T-helper 2 cell treated with Interferon-gamma antibody and Interleukin-4, amounts not matched to agents 5 μg/mL and 100 μg/mL, for 36 hours (primary cell): ENCODE results near the gene SPRTN.

Experiments
- DNase-seq: peaks from one replicate; pipeline ENCODE4 v3.0.0; 2021; ENCODE audit warnings: low spot score
- H3K27ac Mint-ChIP-seq: one replicate; pipeline ENCODE4 v1.8.0; 2021; ENCODE audit warnings: mild to moderate bottlenecking, mixed read lengths
- H3K27me3 Mint-ChIP-seq: one replicate; pipeline ENCODE4 v1.8.0; 2021; ENCODE audit warnings: low read depth, mixed read lengths
- H3K36me3 Mint-ChIP-seq: one replicate; pipeline ENCODE4 v1.8.0; 2021; ENCODE audit warnings: low read depth, mixed read lengths
- H3K4me1 Mint-ChIP-seq: one replicate; pipeline ENCODE4 v1.8.0; 2021; ENCODE audit warnings: low read depth, mixed read lengths
- H3K4me3 Mint-ChIP-seq: one replicate; pipeline ENCODE4 v1.8.0; 2022; ENCODE audit warnings: mild to moderate bottlenecking, moderate library complexity, mixed read lengths
- H3K9me3 Mint-ChIP-seq: one replicate; pipeline ENCODE4 v1.8.0; 2021; ENCODE audit warnings: mixed read lengths

Gene SPRTN

GRCh38 chr1:231376101-231376500 is 38.0 kb downstream of the SPRTN start:
- Mint-ChIP-seq H3K9me3 (no peaks in the 10 kb centered on the region), H3K36me3 (peaks cover 13% of the 10 kb centered on the region), H3K4me1 (peaks cover 28% of the 10 kb centered on the region), H3K4me3 (no peak overlapping the region), H3K27ac (no peak overlapping the region), H3K27me3 (no peaks in the 10 kb centered on the region)
- no peak for DNase-seq

GRCh38 chr1:231376875-231377549 is 38.9 kb downstream of the SPRTN start:
- no peaks in the 10 kb centered on the region for H3K9me3 Mint-ChIP-seq
- H3K36me3 Mint-ChIP-seq, result peaks cover 8% of the 10 kb centered on the region
- H3K4me3 Mint-ChIP-seq, result peak overlapping the region; percentile 45
- peaks cover 28% of the 10 kb centered on the region for H3K4me1 Mint-ChIP-seq
- no peaks in the 10 kb centered on the region for H3K27me3 Mint-ChIP-seq
- peak overlapping the region; percentile 71 for H3K27ac Mint-ChIP-seq
- peak; percentile 28 for DNase-seq

GRCh38 chr1:231381729-231382128 is 43.6 kb downstream of the SPRTN start:
- Mint-ChIP-seq H3K4me3 (no peak overlapping the region), H3K4me1 (peaks cover 22% of the 10 kb centered on the region), H3K36me3 (peaks cover 3% of the 10 kb centered on the region), H3K9me3 (no peaks in the 10 kb centered on the region), H3K27me3 (no peaks in the 10 kb centered on the region), H3K27ac (no peak overlapping the region)
- no peak for DNase-seq

GRCh38 chr1:231382426-231382825 is 44.3 kb downstream of the SPRTN start:
- no peak overlapping the region for H3K27ac Mint-ChIP-seq
- peaks cover 15% of the 10 kb centered on the region for H3K4me1 Mint-ChIP-seq
- H3K9me3 Mint-ChIP-seq, result no peaks in the 10 kb centered on the region
- DNase-seq, result no peak
- no peaks in the 10 kb centered on the region for H3K27me3 Mint-ChIP-seq
- no peak overlapping the region for H3K4me3 Mint-ChIP-seq
- peaks cover 3% of the 10 kb centered on the region for H3K36me3 Mint-ChIP-seq

GRCh38 chr1:231383159-231383860 is 45.2 kb downstream of the SPRTN start:
- Mint-ChIP-seq H3K4me1 (peaks cover 15% of the 10 kb centered on the region), H3K36me3 (peaks cover 8% of the 10 kb centered on the region), H3K4me3 (no peak overlapping the region), H3K27me3 (no peaks in the 10 kb centered on the region), H3K9me3 (no peaks in the 10 kb centered on the region), H3K27ac (no peak overlapping the region)
- DNase-seq, result no peak

GRCh38 chr1:231384696-231385415 is 46.8 kb downstream of the SPRTN start:
- Mint-ChIP-seq H3K27me3 (no peaks in the 10 kb centered on the region), H3K4me1 (peaks cover 16% of the 10 kb centered on the region), H3K9me3 (no peaks in the 10 kb centered on the region), H3K27ac (no peak overlapping the region), H3K4me3 (no peak overlapping the region), H3K36me3 (peaks cover 10% of the 10 kb centered on the region)
- DNase-seq, result no peak

GRCh38 chr1:231385416-231385748 is 47.3 kb downstream of the SPRTN start:
- Mint-ChIP-seq H3K4me1 (peaks cover 19% of the 10 kb centered on the region), H3K27ac (no peak overlapping the region), H3K4me3 (no peak overlapping the region), H3K9me3 (no peaks in the 10 kb centered on the region), H3K36me3 (peaks cover 12% of the 10 kb centered on the region), H3K27me3 (no peaks in the 10 kb centered on the region)
- no peak for DNase-seq

GRCh38 chr1:231386466-231386865 is 48.4 kb downstream of the SPRTN start:
- H3K27me3 Mint-ChIP-seq, result no peaks in the 10 kb centered on the region
- peaks cover 28% of the 10 kb centered on the region for H3K4me1 Mint-ChIP-seq
- H3K27ac Mint-ChIP-seq, result no peak overlapping the region
- DNase-seq, result no peak
- H3K36me3 Mint-ChIP-seq, result peaks cover 14% of the 10 kb centered on the region
- H3K4me3 Mint-ChIP-seq, result no peak overlapping the region
- H3K9me3 Mint-ChIP-seq, result no peaks in the 10 kb centered on the region

- H3K27ac Mint-ChIP-seq, result peak overlapping the region; percentile 19
- no peak for DNase-seq
- H3K4me1 Mint-ChIP-seq, result peaks cover 29% of the 10 kb centered on the region
- no peaks in the 10 kb centered on the region for H3K27me3 Mint-ChIP-seq
- H3K9me3 Mint-ChIP-seq, result no peaks in the 10 kb centered on the region
- no peak overlapping the region for H3K4me3 Mint-ChIP-seq
- peaks cover 14% of the 10 kb centered on the region for H3K36me3 Mint-ChIP-seq
Observed at GRCh38 chr1:231387770-231388669, 49.9 kb downstream of the SPRTN start.

- DNase-seq, result no peak
Observed at GRCh38 chr1:231390071-231390470, 52.0 kb downstream of the SPRTN start.

GRCh38 chr1:231392389-231393131 is 54.5 kb downstream of the SPRTN start:
- Mint-ChIP-seq H3K27me3 (no peaks in the 10 kb centered on the region), H3K4me1 (peaks cover 39% of the 10 kb centered on the region), H3K36me3 (peaks cover 15% of the 10 kb centered on the region), H3K27ac (no peak overlapping the region), H3K4me3 (no peak overlapping the region), H3K9me3 (no peaks in the 10 kb centered on the region)
- DNase-seq, result no peak

More at GRCh38 chr1:231390071-231390470, 52.0 kb downstream of the SPRTN start:
- Mint-ChIP-seq H3K27ac (no peak overlapping the region), H3K4me3 (no peak overlapping the region), H3K27me3 (no peaks in the 10 kb centered on the region), H3K9me3 (no peaks in the 10 kb centered on the region), H3K4me1 (peaks cover 31% of the 10 kb centered on the region), H3K36me3 (peaks cover 14% of the 10 kb centered on the region)

GRCh38 chr1:231393668-231394067 is 55.6 kb downstream of the SPRTN start:
- H3K9me3 Mint-ChIP-seq, result no peaks in the 10 kb centered on the region
- H3K27ac Mint-ChIP-seq, result no peak overlapping the region
- H3K4me3 Mint-ChIP-seq, result no peak overlapping the region
- DNase-seq, result no peak
- H3K27me3 Mint-ChIP-seq, result no peaks in the 10 kb centered on the region
- H3K4me1 Mint-ChIP-seq, result peaks cover 32% of the 10 kb centered on the region
- H3K36me3 Mint-ChIP-seq, result peaks cover 12% of the 10 kb centered on the region
